Karpas-422 (cell line): ENCODE results near the gene SORBS1. TPM values are rescaled to one million over a fixed set of nuclear protein-coding genes. Genes with fewer than 3 reads are reported as not detected.

Experiments
- DNase-seq: peaks from one replicate; pipeline ENCODE4 v3.0.0-alpha.2; 2015
- H2AFZ ChIP-seq: fragments of 200-600 bp; sonication (generic); 2 replicates; pipeline ENCODE4 v1.6.1; 2014; ENCODE audit warnings: antibody characterized with exemption, low read length, mixed read lengths
- H3K27ac ChIP-seq: fragments of 200-600 bp; sonication (generic); 2 replicates; pipeline ENCODE4 v1.5.1; 2014; ENCODE audit warnings: mild to moderate bottlenecking, low read length, moderate library complexity
- H3K27me3 ChIP-seq: fragments of 200-600 bp; sonication (generic); 2 replicates; pipeline ENCODE4 v1.6.1; 2014; ENCODE audit warnings: low read length, mixed read lengths
- H3K36me3 ChIP-seq: fragments of 200-600 bp; sonication (generic); 2 replicates; pipeline ENCODE4 v1.6.1; 2014; ENCODE audit warnings: low read length, mixed read lengths; ENCODE audit not compliant: insufficient read depth
- H3K4me1 ChIP-seq: fragments of 200-600 bp; sonication (generic); 2 replicates; pipeline ENCODE4 v1.6.1; 2014; ENCODE audit warnings: mild to moderate bottlenecking, low read length, mixed read lengths
- H3K4me2 ChIP-seq: fragments of 200-600 bp; sonication (generic); 2 replicates; pipeline ENCODE4 v1.6.1; 2014; ENCODE audit warnings: low read length, low read depth, mild to moderate bottlenecking; ENCODE audit not compliant: poor library complexity, severe bottlenecking
- H3K4me3 ChIP-seq: fragments of 200-600 bp; sonication (generic); 2 replicates; pipeline ENCODE4 v1.5.1; 2014; ENCODE audit warnings: mild to moderate bottlenecking, antibody characterized with exemption, low read length, mixed read lengths
- H3K79me2 ChIP-seq: fragments of 200-600 bp; sonication (generic); 2 replicates; pipeline ENCODE4 v1.6.1; 2014; ENCODE audit warnings: mild to moderate bottlenecking, low read length, mixed read lengths
- H3K9ac ChIP-seq: fragments of 200-600 bp; sonication (generic); 2 replicates; pipeline ENCODE4 v1.6.0; 2014; ENCODE audit warnings: low read length
- H3K9me2 ChIP-seq: fragments of 200-600 bp; sonication (generic), shearing (Covaris generic); replicated peaks from 2 replicates; pipeline ENCODE4 v1.6.0; 2014; ENCODE audit warnings: mild to moderate bottlenecking, low read length, moderate library complexity; ENCODE audit not compliant: insufficient read depth
- H3K9me3 ChIP-seq: fragments of 300-700, 200-600 bp; sonication (generic); 2 replicates; pipeline ENCODE4 v1.6.1; 2014; ENCODE audit warnings: low read length, mixed read lengths
- H4K20me1 ChIP-seq: fragments of 200-600 bp; sonication (generic); 2 replicates; pipeline ENCODE4 v1.6.1; 2014; ENCODE audit warnings: mild to moderate bottlenecking, antibody characterized with exemption, low read length, low read depth; ENCODE audit not compliant: insufficient read depth
- total RNA-seq: library from RNA; depleted of rRNA; stranded (reverse); fragments of >200 nt; shearing (Covaris generic); gene quantifications from 2 replicates; pipeline ENCODE4 v1.2.3, GENCODE V29; 2014; ENCODE audit warnings: low replicate concordance

The SORBS1 gene
- total RNA-seq, 1 experiment from 2014 or later: 0.15 TPM

DNA sequence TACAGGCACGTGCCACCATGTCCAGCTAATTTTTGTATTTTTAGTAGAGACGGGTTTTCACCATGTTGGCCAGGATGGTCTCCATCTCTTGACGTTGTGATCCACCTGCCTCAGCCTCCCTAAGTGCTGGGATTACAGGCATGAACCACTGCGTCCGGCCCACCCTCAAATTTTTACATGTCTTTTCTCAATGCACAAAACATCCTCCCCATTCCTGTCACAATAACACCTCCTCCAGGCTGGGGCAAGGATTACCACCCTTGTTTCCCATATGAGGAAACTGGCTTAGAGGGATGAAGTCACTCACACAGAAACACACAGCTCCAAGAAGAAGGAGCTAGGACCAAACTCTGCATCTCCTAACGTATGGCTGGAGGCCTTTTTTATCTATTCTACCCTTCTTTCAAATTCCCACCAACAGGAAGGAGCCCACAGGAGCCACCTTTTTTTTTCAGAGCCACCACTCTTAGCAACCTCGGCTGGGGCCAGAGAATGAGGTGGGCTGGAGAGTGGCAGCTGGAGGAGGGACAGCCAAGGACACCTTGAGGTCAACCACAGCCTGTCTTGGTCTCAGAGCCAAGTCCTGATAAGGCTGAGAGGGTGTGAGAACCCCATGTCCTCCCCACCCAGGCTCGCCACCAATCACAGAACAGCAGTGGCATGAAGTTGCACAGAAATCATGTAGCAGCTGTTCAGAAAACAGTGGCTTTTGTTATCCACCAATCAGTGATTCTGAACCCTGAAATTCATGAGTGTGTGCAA is 157.3 kb downstream of the SORBS1 start:
- Histone ChIP-seq H3K4me1 (no peaks in the 10 kb centered on the region), H3K79me2 (no peaks in the 10 kb centered on the region), H2AFZ (no peak overlapping the region), H3K9me3 (no peaks in the 10 kb centered on the region), H3K9me2 (no peaks in the 10 kb centered on the region), H4K20me1 (no peaks in the 10 kb centered on the region), H3K9ac (no peak overlapping the region), H3K27ac (no peak overlapping the region), H3K27me3 (no peaks in the 10 kb centered on the region), H3K4me2 (no peak overlapping the region), H3K36me3 (no peaks in the 10 kb centered on the region), H3K4me3 (no peak overlapping the region)
- no peak for DNase-seq

DNA sequence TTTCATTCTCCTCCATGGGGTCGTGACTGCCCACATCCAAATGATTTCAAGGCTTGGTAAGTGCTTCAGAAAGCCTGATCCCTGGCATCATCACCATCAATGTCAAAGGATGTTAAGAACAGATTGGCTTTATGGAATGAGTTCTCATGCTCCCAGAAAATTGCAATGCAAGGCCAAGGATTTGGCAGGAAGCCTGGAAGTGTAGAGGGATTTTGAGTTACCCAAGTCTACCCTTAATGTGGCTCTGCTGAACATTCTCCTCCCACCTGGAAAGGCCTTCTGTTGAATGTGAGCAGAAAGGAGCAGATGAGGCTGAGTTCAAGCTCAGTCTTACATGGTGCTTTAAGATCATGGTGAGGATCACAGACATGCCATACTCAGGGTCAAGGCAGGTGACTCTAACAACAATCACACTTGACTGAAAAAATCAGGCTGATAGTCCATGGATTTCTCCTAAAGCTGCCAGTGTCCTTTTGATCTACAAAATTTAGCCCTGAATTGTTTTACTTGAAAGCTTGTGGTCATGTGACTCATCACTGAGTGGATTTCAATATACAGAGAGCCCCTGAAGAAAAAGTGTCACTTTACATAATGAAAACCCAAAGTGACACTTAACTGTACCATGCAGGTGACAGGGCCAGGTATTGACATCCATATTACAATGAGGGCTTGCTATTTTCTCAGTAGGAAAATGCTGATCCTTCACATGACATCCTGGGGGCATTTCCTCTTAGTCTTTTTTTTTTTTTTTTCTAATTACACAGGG is 159.3 kb downstream of the SORBS1 start:
- H3K4me2 ChIP-seq: no peak overlapping the region
- DNase-seq: no peak
- H3K36me3 ChIP-seq: no peaks in the 10 kb centered on the region
- no peaks in the 10 kb centered on the region for H4K20me1 ChIP-seq
- no peak overlapping the region for H3K27ac ChIP-seq
- no peak overlapping the region for H3K9ac ChIP-seq
- no peaks in the 10 kb centered on the region for H3K9me3 ChIP-seq
- no peaks in the 10 kb centered on the region for H3K9me2 ChIP-seq
- H2AFZ ChIP-seq: no peak overlapping the region
- no peaks in the 10 kb centered on the region for H3K79me2 ChIP-seq
- no peak overlapping the region for H3K4me3 ChIP-seq
- H3K4me1 ChIP-seq: no peaks in the 10 kb centered on the region
- no peaks in the 10 kb centered on the region for H3K27me3 ChIP-seq

DNA sequence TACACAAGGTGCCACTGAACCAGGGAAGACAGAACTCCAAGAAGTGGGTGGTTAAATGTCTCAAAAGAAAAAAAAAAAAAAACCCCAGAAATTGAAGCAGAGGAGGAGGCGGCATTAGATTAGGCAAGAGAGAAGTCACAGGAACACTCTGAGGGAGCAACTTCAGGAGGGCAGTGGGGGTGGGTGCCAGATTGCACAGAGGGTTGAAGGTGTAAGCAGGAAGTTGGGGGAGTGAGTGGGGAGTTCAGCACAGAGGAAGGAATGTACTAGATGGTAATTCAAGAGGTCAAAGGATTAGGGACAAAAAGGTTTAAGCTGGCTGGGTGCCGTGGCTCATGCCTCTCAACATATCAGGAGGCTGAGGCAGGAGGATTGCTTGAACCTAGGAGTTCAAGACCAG is 160.4 kb downstream of the SORBS1 start:
- H3K4me3 ChIP-seq: no peak overlapping the region
- no peak overlapping the region for H3K27ac ChIP-seq
- H3K9ac ChIP-seq: no peak overlapping the region
- no peaks in the 10 kb centered on the region for H4K20me1 ChIP-seq
- H3K79me2 ChIP-seq: no peaks in the 10 kb centered on the region
- no peak for DNase-seq
- H3K9me2 ChIP-seq: no peaks in the 10 kb centered on the region
- H3K4me1 ChIP-seq: no peaks in the 10 kb centered on the region
- no peaks in the 10 kb centered on the region for H3K36me3 ChIP-seq
- no peak overlapping the region for H2AFZ ChIP-seq
- H3K27me3 ChIP-seq: no peaks in the 10 kb centered on the region
- no peaks in the 10 kb centered on the region for H3K9me3 ChIP-seq
- no peak overlapping the region for H3K4me2 ChIP-seq

DNA sequence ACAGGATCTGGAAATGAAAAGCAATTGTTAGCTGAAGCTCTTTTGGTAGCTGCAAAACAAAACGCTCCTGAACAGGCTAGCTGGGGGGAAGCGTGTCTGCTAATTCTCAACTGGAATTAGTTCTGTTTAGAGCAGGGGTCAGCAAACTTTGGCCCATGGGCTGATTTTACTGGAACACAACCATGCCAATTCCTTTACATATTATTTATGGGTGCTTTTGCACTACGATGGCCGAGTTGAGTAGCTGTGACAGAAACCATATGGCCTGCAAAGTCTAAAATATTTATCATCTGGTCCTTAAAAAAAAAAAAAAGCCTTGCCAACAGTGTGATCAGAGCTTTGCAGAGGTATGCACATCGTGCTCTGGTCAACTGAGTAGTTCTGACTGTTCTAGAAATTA is 162.0 kb downstream of the SORBS1 start:
- DNase-seq: no peak
- Histone ChIP-seq H3K9me2 (no peaks in the 10 kb centered on the region), H3K36me3 (no peaks in the 10 kb centered on the region), H3K27me3 (no peaks in the 10 kb centered on the region), H3K4me2 (no peak overlapping the region), H3K79me2 (no peaks in the 10 kb centered on the region), H3K27ac (no peak overlapping the region), H3K9ac (no peak overlapping the region), H4K20me1 (no peaks in the 10 kb centered on the region), H3K4me3 (no peak overlapping the region), H3K4me1 (no peaks in the 10 kb centered on the region), H3K9me3 (no peaks in the 10 kb centered on the region), H2AFZ (no peak overlapping the region)

DNA sequence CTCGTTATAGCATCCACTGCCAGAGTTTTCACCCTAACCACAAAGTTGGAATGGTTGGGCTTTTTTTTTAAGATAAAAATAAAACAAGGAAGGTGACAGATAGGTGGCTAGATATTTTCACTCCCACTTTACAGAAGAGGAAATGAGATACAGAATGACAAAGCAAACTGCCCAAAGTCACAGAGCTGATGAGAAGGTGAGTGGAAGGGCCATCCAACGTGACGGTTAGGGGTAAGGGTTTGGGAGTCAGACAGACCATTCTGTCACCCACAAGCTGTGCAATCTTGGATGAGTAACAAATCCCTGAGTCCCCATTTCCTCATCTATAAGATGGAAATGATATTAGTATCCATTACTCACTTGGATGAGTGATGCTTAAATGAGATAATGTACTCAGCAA is 163.4 kb downstream of the SORBS1 start:
- Histone ChIP-seq H3K27me3 (no peaks in the 10 kb centered on the region), H3K4me2 (no peak overlapping the region), H3K36me3 (no peaks in the 10 kb centered on the region), H2AFZ (no peak overlapping the region), H3K4me3 (no peak overlapping the region), H3K4me1 (no peaks in the 10 kb centered on the region), H3K27ac (no peak overlapping the region), H3K79me2 (no peaks in the 10 kb centered on the region), H3K9ac (no peak overlapping the region), H4K20me1 (no peaks in the 10 kb centered on the region), H3K9me3 (no peaks in the 10 kb centered on the region), H3K9me2 (no peaks in the 10 kb centered on the region)
- no peak for DNase-seq

DNA sequence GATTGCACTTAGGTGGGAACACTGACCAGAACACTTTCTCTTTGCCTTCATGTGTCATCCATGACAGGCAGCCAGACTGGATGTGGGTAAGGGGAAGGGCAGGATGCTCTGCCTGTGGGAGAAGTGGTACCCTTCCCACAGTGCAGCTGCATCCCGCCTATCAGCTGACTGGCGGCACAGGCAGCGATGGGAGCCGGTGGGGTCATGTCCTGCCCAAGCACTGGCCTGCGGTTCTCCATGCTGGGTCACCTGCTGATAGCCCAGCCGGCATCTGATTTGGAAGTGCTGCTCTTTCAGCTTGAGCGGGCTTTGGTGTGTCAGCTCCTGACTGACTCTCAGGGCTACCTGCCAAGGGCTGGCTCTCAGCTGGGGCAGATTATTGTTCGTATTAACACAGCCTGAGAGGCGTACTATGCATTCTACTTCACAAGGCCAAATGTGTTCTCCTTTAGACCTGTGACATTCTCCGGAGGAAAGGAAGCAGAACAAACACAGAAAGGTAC is 165.2 kb downstream of the SORBS1 start:
- no peaks in the 10 kb centered on the region for H3K9me3 ChIP-seq
- no peaks in the 10 kb centered on the region for H3K4me1 ChIP-seq
- DNase-seq: no peak
- H3K9ac ChIP-seq: no peak overlapping the region
- no peak overlapping the region for H3K27ac ChIP-seq
- no peaks in the 10 kb centered on the region for H4K20me1 ChIP-seq
- no peak overlapping the region for H2AFZ ChIP-seq
- H3K4me2 ChIP-seq: no peak overlapping the region
- H3K36me3 ChIP-seq: no peaks in the 10 kb centered on the region
- no peaks in the 10 kb centered on the region for H3K9me2 ChIP-seq
- no peak overlapping the region for H3K4me3 ChIP-seq
- no peaks in the 10 kb centered on the region for H3K27me3 ChIP-seq
- no peaks in the 10 kb centered on the region for H3K79me2 ChIP-seq

DNA sequence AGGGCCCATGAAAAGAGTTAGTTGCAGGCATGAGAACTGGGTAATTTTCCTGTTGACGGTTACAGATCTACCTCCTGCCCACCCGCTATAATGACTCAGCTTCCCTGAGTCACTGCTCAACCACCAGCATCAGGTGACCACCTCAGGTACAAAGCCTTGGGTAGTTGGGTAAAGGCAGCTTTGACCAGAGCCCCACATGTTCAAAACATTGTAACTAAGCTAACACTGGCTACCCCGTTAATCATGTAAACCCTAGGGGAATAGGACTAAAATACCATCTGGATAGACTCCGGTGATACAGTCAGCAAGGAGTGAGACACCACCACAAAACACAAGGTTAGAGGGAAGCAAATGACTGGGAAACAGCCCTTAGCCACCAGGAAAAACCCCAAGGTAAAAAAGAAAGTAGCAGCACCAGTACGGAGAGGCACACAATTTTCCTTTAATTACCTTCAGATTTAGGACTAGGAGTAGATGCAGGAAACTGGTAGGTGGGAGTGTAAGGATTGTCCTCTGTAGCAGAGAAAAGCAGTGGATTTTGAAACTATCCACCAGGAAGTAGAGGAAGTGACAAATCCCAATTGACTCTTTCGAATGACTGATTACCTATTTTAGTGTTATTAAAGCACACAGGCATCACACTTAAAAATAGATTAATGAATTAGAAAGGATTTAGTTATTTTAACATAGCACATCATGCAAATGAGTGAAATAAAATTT is 166.8 kb downstream of the SORBS1 start:
- H4K20me1 ChIP-seq: no peaks in the 10 kb centered on the region
- no peak overlapping the region for H3K4me3 ChIP-seq
- no peaks in the 10 kb centered on the region for H3K79me2 ChIP-seq
- no peaks in the 10 kb centered on the region for H3K27me3 ChIP-seq
- no peaks in the 10 kb centered on the region for H3K9me3 ChIP-seq
- H3K4me1 ChIP-seq: no peaks in the 10 kb centered on the region
- H3K27ac ChIP-seq: no peak overlapping the region
- no peak overlapping the region for H3K4me2 ChIP-seq
- no peaks in the 10 kb centered on the region for H3K36me3 ChIP-seq
- H3K9ac ChIP-seq: no peak overlapping the region
- no peak overlapping the region for H2AFZ ChIP-seq
- no peaks in the 10 kb centered on the region for H3K9me2 ChIP-seq
- DNase-seq: no peak

DNA sequence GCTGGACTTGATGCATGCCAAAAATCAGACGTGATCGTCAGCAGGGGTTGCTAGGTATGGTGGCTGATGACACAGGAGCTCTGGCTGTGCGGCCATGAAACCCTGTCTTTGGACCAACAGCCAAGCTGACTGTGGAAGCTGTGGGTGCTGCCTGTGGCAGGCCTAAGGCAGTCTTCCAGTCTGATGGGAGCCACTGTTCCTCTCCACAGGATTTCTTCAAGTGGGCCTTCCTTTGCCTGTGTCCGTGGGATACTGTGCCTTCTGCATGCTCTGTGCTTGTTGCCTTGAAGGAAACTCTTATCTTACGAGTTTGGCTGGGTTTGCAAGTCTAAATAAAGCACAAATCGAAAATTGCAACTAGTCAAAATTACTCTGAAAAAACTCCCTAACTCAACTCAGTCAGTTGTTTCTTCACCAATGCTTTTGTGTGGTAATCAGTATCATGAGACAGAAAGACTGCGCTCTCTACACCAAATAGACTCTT is 168.4 kb downstream of the SORBS1 start:
- no peak overlapping the region for H3K9ac ChIP-seq
- no peak for DNase-seq
- H3K36me3 ChIP-seq: no peaks in the 10 kb centered on the region
- no peak overlapping the region for H3K27ac ChIP-seq
- H3K27me3 ChIP-seq: no peaks in the 10 kb centered on the region
- no peak overlapping the region for H2AFZ ChIP-seq
- H3K4me2 ChIP-seq: no peak overlapping the region
- no peaks in the 10 kb centered on the region for H3K9me3 ChIP-seq
- H4K20me1 ChIP-seq: no peaks in the 10 kb centered on the region
- H3K4me3 ChIP-seq: no peak overlapping the region
- no peaks in the 10 kb centered on the region for H3K79me2 ChIP-seq
- no peaks in the 10 kb centered on the region for H3K9me2 ChIP-seq
- H3K4me1 ChIP-seq: no peaks in the 10 kb centered on the region
